Peyer's patch (tissue), 4 donors: Measurements from ENCODE around the gene NCOA7.

ENCODE experiments used
- POLR2A ChIP-seq, 2 donors: fragments of 450-650 bp; IDR thresholded peaks; one replicate each; pipeline ENCODE4 v1.5.1; 2017; ENCODE audit warnings: antibody characterized with exemption in 2 of 2, mild to moderate bottlenecking in 2 of 2, moderate library complexity in 2 of 2
- TF ChIP-seq, protein P1 (sequence below), 6 experiments: fragments of 450-650 bp in 4 of 6; fragments of 200-600 bp in 2 of 6; sonication (generic) in 1 of 6; IDR thresholded peaks; one replicate each; pipeline ENCODE4 v1.5.1; 2017 to 2019; ENCODE audit warnings: antibody characterized with exemption in 6 of 6, mild to moderate bottlenecking in 3 of 6, moderate library complexity in 1 of 6

DNA sequence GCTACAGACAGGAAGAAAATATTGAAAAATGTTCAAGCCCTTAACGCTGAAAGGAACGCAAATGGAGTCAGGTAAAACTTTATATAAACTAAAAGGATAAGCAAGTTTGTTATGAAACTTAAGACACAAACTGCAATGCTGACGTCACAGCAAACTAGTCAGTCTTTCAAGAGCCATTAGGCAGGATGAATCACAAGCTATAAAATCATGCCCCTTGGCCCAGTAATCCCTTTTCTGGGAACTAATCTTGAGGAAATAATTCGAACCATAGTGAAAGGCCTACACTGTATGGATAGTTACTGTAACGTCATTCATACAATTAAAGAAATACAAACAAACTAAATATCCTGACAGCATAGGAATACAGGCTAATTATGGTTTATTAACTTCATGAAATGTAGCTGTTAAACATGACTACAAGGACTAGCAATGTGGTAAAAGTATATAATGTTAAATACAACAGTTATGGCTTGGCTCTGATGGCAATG, 123.1 kb downstream of the NCOA7 start:
- TF ChIP-seq, protein P1, sequence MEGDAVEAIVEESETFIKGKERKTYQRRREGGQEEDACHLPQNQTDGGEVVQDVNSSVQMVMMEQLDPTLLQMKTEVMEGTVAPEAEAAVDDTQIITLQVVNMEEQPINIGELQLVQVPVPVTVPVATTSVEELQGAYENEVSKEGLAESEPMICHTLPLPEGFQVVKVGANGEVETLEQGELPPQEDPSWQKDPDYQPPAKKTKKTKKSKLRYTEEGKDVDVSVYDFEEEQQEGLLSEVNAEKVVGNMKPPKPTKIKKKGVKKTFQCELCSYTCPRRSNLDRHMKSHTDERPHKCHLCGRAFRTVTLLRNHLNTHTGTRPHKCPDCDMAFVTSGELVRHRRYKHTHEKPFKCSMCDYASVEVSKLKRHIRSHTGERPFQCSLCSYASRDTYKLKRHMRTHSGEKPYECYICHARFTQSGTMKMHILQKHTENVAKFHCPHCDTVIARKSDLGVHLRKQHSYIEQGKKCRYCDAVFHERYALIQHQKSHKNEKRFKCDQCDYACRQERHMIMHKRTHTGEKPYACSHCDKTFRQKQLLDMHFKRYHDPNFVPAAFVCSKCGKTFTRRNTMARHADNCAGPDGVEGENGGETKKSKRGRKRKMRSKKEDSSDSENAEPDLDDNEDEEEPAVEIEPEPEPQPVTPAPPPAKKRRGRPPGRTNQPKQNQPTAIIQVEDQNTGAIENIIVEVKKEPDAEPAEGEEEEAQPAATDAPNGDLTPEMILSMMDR (IDR thresholded peaks at IDR 0.05), result no peak
- TF ChIP-seq POLR2A (IDR thresholded peaks at IDR 0.05), result no peak
